MM.1S (cell line): ENCODE results near the gene CDK12.

ENCODE experiments used
- DNase-seq: peaks from one replicate; pipeline ENCODE4 v3.0.0-alpha.2; 2015
- H2AFZ ChIP-seq: fragments of 300-600 bp; sonication (generic); 2 replicates; pipeline ENCODE4 v1.6.0; 2016; ENCODE audit warnings: antibody characterized with exemption, low read length
- H3F3A ChIP-seq: fragments of 300-600 bp; sonication (generic); 2 replicates; pipeline ENCODE4 v1.6.1; 2016; ENCODE audit warnings: mild to moderate bottlenecking, antibody characterized with exemption, low read length, moderate library complexity, mixed read lengths; ENCODE audit not compliant: insufficient read depth
- H3K27ac ChIP-seq: fragments of 300-600 bp; sonication (generic); 2 replicates; pipeline ENCODE4 v1.5.1; 2016; ENCODE audit warnings: mild to moderate bottlenecking, low read length
- H3K27me3 ChIP-seq: fragments of 300-600 bp; sonication (generic); replicated peaks from 2 replicates; pipeline ENCODE4 v1.6.0; 2016; ENCODE audit warnings: low read length; ENCODE audit not compliant: insufficient read depth
- H3K36me3 ChIP-seq: fragments of 300-600 bp; sonication (generic); replicated peaks from 2 replicates; pipeline ENCODE4 v1.6.1; 2016; ENCODE audit warnings: mild to moderate bottlenecking, low read length, mixed read lengths; ENCODE audit not compliant: insufficient read depth
- H3K4me1 ChIP-seq: fragments of 300-600 bp; sonication (generic); 2 replicates; pipeline ENCODE4 v1.6.1; 2016; ENCODE audit warnings: low read length, mixed read lengths
- H3K4me2 ChIP-seq: fragments of 300-600 bp; sonication (generic); 2 replicates; pipeline ENCODE4 v1.6.0; 2016; ENCODE audit warnings: low read depth, low read length
- H3K4me3 ChIP-seq: fragments of 300-600 bp; sonication (generic); 2 replicates; pipeline ENCODE4 v1.5.1; 2016; ENCODE audit warnings: low read length, mixed read lengths
- H3K79me2 ChIP-seq: fragments of 300-600 bp; sonication (generic); 2 replicates; pipeline ENCODE4 v1.6.1; 2016; ENCODE audit warnings: mixed run types, low read length, mixed read lengths
- H3K9ac ChIP-seq: fragments of 300-600 bp; sonication (generic); 2 replicates; pipeline ENCODE4 v1.6.1; 2016; ENCODE audit warnings: low read length, mixed read lengths
- H3K9me2 ChIP-seq: fragments of 300-600 bp; sonication (generic); replicated peaks from 2 replicates; pipeline ENCODE4 v1.6.1; 2016; ENCODE audit warnings: mild to moderate bottlenecking, low read length, mixed read lengths; ENCODE audit not compliant: insufficient read depth
- H3K9me3 ChIP-seq: fragments of 300-600 bp; sonication (generic); replicated peaks from 2 replicates; pipeline ENCODE4 v1.6.1; 2016; ENCODE audit warnings: mild to moderate bottlenecking, low read length, mixed read lengths; ENCODE audit not compliant: insufficient read depth
- H4K20me1 ChIP-seq: fragments of 300-600 bp; sonication (generic); 2 replicates; pipeline ENCODE4 v1.6.1; 2016; ENCODE audit warnings: mild to moderate bottlenecking, low read length, moderate library complexity, mixed read lengths; ENCODE audit not compliant: insufficient read depth
- EZH2 ChIP-seq: fragments of 300-600 bp; sonication (generic); optimal IDR thresholded peaks from 2 replicates; pipeline ENCODE3; 2017; ENCODE audit warnings: low read depth, mild to moderate bottlenecking, antibody characterized with exemption, low read length, mixed read lengths
- EZH2phosphoT487 ChIP-seq: fragments of 300-600 bp; sonication (generic); IDR thresholded peaks from 2 replicates; pipeline ENCODE4 v1.6.1; 2018; ENCODE audit warnings: antibody characterized with exemption, low read length
- TF ChIP-seq, protein P1 (sequence below): fragments of 300-600 bp; sonication (generic); IDR thresholded peaks from 2 replicates; pipeline ENCODE4 v1.5.1; 2016; ENCODE audit warnings: antibody characterized with exemption, low read length, mixed read lengths

Gene CDK12

DNA sequence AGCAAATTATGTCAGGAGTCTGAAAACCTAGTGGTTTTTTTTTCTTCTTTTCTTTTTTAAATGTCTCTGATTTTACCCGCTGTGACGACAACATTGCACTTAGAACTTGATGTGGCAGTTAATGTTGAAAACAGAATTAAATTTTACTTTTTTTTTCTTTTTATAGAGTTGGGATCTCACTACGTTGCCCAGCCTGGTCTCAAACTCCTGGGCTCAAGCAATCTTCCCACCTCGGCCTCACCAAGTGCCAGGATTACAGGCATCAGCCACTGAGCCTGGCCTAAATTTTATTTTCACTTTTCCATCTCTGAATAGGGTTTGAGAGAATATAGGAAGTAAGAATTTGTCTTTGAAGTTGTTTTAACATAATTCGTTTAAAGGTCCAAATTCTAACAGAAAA lies 52.6 kb downstream of the CDK12 start:
- H3K9me2 ChIP-seq = no peaks in the 10 kb centered on the region
- H3K4me1 ChIP-seq = no peaks in the 10 kb centered on the region
- H3K27me3 ChIP-seq = no peaks in the 10 kb centered on the region; the same call in 1 of the 2 replicates
- H3K36me3 ChIP-seq = peaks cover 15% of the 10 kb centered on the region; the same call in 1 of the 2 replicates
- H3K79me2 ChIP-seq = peaks cover 3% of the 10 kb centered on the region; the same call in 1 of the 2 replicates
- TF ChIP-seq, protein P1, sequence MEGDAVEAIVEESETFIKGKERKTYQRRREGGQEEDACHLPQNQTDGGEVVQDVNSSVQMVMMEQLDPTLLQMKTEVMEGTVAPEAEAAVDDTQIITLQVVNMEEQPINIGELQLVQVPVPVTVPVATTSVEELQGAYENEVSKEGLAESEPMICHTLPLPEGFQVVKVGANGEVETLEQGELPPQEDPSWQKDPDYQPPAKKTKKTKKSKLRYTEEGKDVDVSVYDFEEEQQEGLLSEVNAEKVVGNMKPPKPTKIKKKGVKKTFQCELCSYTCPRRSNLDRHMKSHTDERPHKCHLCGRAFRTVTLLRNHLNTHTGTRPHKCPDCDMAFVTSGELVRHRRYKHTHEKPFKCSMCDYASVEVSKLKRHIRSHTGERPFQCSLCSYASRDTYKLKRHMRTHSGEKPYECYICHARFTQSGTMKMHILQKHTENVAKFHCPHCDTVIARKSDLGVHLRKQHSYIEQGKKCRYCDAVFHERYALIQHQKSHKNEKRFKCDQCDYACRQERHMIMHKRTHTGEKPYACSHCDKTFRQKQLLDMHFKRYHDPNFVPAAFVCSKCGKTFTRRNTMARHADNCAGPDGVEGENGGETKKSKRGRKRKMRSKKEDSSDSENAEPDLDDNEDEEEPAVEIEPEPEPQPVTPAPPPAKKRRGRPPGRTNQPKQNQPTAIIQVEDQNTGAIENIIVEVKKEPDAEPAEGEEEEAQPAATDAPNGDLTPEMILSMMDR = no peak
- TF ChIP-seq EZH2phosphoT487 (no peak), EZH2 (no peak)
- H3K27ac ChIP-seq = no peak overlapping the region
- no peak overlapping the region for H3K4me2 ChIP-seq
- no peaks in the 10 kb centered on the region for H4K20me1 ChIP-seq
- no peak overlapping the region for H3K9ac ChIP-seq
- no peak overlapping the region for H2AFZ ChIP-seq
- H3K4me3 ChIP-seq = no peak overlapping the region
- peaks cover 4% of the 10 kb centered on the region; the same call in 1 of the 2 replicates for H3F3A ChIP-seq
- no peak for DNase-seq
- H3K9me3 ChIP-seq = no peaks in the 10 kb centered on the region

DNA sequence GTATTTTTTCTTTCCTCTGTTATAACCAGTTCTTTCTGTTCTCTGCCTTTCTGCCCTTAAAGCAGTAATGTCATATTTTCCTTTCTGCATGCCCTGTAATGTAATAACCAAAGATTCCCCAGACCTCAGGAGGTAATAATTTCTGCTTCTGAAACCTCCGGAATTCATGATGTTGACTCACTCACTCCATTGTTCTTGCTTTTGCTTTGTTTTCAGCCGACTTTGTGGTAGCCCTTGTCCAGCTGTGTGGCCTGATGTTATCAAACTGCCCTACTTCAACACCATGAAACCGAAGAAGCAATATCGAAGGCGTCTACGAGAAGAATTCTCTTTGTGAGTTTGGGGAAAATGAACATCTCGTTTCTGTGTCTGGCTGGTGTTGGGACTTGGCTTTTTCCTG lies 55.9 kb downstream of the CDK12 start:
- H2AFZ ChIP-seq = no peak overlapping the region
- TF ChIP-seq, protein P1 = no peak
- TF ChIP-seq EZH2phosphoT487 = no peak
- TF ChIP-seq EZH2 = no peak
- H3K27ac ChIP-seq = no peak overlapping the region
- H3K4me3 ChIP-seq = no peak overlapping the region
- no peak overlapping the region for H3K4me2 ChIP-seq
- DNase-seq = no peak
- H3K79me2 ChIP-seq = peaks cover 2% of the 10 kb centered on the region; the same call in 1 of the 2 replicates
- H3K36me3 ChIP-seq = peaks cover 12% of the 10 kb centered on the region; the same call in 1 of the 2 replicates
- H3K4me1 ChIP-seq = no peaks in the 10 kb centered on the region
- H3K9me2 ChIP-seq = no peaks in the 10 kb centered on the region
- peaks cover 4% of the 10 kb centered on the region; the same call in 1 of the 2 replicates for H3F3A ChIP-seq
- no peaks in the 10 kb centered on the region for H3K9me3 ChIP-seq
- no peaks in the 10 kb centered on the region; the same call in 1 of the 2 replicates for H3K27me3 ChIP-seq
- no peak overlapping the region for H3K9ac ChIP-seq
- H4K20me1 ChIP-seq = no peaks in the 10 kb centered on the region

DNA sequence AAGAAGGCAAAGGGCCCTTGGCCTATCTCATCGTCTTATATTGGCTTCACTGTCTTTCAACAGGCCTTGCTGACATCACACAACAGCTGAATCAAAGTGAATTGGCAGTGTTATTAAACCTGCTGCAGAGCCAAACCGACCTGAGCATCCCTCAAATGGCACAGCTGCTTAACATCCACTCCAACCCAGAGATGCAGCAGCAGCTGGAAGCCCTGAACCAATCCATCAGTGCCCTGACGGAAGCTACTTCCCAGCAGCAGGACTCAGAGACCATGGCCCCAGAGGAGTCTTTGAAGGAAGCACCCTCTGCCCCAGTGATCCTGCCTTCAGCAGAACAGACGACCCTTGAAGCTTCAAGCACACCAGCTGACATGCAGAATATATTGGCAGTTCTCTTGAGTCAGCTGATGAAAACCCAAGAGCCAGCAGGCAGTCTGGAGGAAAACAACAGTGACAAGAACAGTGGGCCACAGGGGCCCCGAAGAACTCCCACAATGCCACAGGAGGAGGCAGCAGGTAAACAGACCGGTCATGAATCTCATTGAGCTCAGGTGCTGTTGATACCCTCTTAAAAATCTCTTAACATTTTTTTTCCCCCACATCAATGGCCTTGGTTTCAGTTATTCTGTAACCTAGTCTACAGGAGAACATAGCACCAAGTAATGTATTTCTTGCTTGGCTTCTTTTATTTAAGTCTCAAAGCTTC lies 64.7 kb downstream of the CDK12 start:
- Histone ChIP-seq H3K4me2 (no peak overlapping the region), H3K4me1 (no peaks in the 10 kb centered on the region), H3K36me3 (peaks cover 20% of the 10 kb centered on the region), H3K79me2 (no peaks in the 10 kb centered on the region), H3F3A (no peaks in the 10 kb centered on the region), H3K9ac (no peak overlapping the region), H3K9me2 (no peaks in the 10 kb centered on the region), H3K9me3 (no peaks in the 10 kb centered on the region), H2AFZ (no peak overlapping the region), H4K20me1 (no peaks in the 10 kb centered on the region), H3K27ac (no peak overlapping the region), H3K27me3 (no peaks in the 10 kb centered on the region), H3K4me3 (no peak overlapping the region)
- no peak for DNase-seq
- no peak for TF ChIP-seq EZH2
- TF ChIP-seq EZH2phosphoT487 = no peak
- TF ChIP-seq, protein P1 = no peak
